ENCODE data around the gene HOXC12. TPM values are rescaled to one million over a fixed set of nuclear protein-coding genes. Genes with fewer than 3 reads are reported as not detected.

The HOXC12 gene
- total RNA-seq, 1 donor from 2014 or later, result not detected

DNA sequence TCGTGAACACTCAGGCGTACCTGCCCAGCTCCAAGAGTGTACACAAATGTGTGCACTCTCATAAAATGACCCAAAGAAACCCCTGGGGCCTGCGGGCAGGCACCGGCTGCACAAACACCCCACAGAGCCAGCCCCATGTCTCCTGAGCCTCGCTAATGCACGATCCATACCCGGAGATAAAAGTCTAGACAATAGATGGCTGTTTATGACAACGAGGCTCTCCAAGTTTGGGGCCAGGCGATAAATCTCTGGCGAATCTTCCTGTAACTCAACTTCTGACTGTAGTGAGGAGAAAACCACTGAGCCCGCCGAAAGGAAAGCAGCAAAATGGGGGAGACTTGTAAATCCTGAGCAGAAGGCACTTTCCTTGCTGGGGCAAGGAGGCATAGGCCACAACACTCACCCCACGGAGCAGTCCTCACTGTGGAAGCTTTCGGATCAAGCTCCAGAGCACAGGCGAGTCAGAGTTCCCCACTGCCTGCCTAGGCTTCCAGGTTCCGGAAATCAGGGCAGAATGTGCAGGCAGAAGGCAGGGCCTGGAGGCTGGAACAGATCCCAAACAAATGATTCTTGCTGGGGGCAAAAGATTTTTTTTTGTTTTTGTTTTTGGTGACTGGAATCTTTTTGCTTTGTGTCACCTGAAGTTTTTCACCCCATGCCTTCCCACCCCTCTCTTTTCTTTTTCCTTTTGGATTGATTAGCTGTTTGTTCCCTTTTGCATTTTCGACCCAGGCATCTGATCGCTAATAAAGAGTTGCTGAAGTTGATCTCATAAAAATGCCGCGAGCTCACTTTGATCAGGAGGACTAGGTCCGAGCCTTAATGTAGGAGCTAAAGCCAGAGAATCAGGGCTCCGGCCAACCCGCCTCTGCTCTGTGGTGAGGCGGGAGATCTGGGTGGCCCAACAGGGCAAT lies 13.8 kb downstream of the HOXC12 start:
- Histone ChIP-seq H3K36me3 (ENCODE audit: insufficient read depth, low read length) (no peaks in the 10 kb centered on the region), H3K9ac (ENCODE audit: low read length) (no peak overlapping the region), H3K27me3 (ENCODE audit: insufficient read depth, low read length) (peaks cover 99% of the 10 kb centered on the region), H4K20me1 (ENCODE audit: insufficient read depth, low read length) (no peaks in the 10 kb centered on the region), H2AFZ (ENCODE audit: low read depth, low read length) (no peak overlapping the region), H3K4me1 (ENCODE audit: insufficient read depth, low read length) (no peaks in the 10 kb centered on the region), H3K4me3 (ENCODE audit: insufficient read depth, low read depth, low read length) (no peak overlapping the region), H3K9me3 (ENCODE audit: insufficient read depth, low read depth, low read length) (peaks cover 5% of the 10 kb centered on the region), H3K4me2 (ENCODE audit: low read length) (no peak overlapping the region), H3K27ac (ENCODE audit: low read depth, low read length) (no peak overlapping the region), H3K79me2 (ENCODE audit: insufficient read depth, low read length) (no peaks in the 10 kb centered on the region)
- FAIRE-seq (no peak), DNase-seq (ENCODE audit: low read depth) (no peak)
- Mint-ChIP-seq H3K27me3 (ENCODE audit: low read depth, unreplicated experiment) (peaks cover 99% of the 10 kb centered on the region), H3K4me3 (ENCODE audit: unreplicated experiment) (no peak overlapping the region), H3K27ac (ENCODE audit: unreplicated experiment) (no peak overlapping the region), H3K9me3 (ENCODE audit: unreplicated experiment) (peaks cover 36% of the 10 kb centered on the region), H3K4me1 (ENCODE audit: low read depth, unreplicated experiment) (no peaks in the 10 kb centered on the region), H3K36me3 (ENCODE audit: low read depth, unreplicated experiment) (no peaks in the 10 kb centered on the region)
- TF ChIP-seq EZH2 (IDR thresholded peaks at IDR 0.05; ENCODE audit: insufficient read depth, low read length) (no peak), CTCF (IDR thresholded peaks at IDR 0.05; ENCODE audit: insufficient read depth, low read depth, low read length) (no peak)

- FAIRE-seq (no peak), DNase-seq (ENCODE audit: low read depth) (no peak)
- peaks cover 99% of the 10 kb centered on the region for H3K27me3 ChIP-seq (ENCODE audit: insufficient read depth, low read length)
- H3K9ac ChIP-seq (ENCODE audit: low read length), result no peak overlapping the region
- Mint-ChIP-seq H3K27ac (ENCODE audit: unreplicated experiment) (no peak overlapping the region), H3K27me3 (ENCODE audit: low read depth, unreplicated experiment) (peaks cover 90% of the 10 kb centered on the region), H3K9me3 (ENCODE audit: unreplicated experiment) (peaks cover 29% of the 10 kb centered on the region), H3K4me1 (ENCODE audit: low read depth, unreplicated experiment) (no peaks in the 10 kb centered on the region), H3K4me3 (ENCODE audit: unreplicated experiment) (no peak overlapping the region), H3K36me3 (ENCODE audit: low read depth, unreplicated experiment) (no peaks in the 10 kb centered on the region)
- peaks cover 5% of the 10 kb centered on the region for H3K9me3 ChIP-seq (ENCODE audit: insufficient read depth, low read depth, low read length)
- H4K20me1 ChIP-seq (ENCODE audit: insufficient read depth, low read length), result no peaks in the 10 kb centered on the region
- no peaks in the 10 kb centered on the region for H3K4me1 ChIP-seq (ENCODE audit: insufficient read depth, low read length)
- H3K36me3 ChIP-seq (ENCODE audit: insufficient read depth, low read length), result no peaks in the 10 kb centered on the region
- no peaks in the 10 kb centered on the region for H3K79me2 ChIP-seq (ENCODE audit: insufficient read depth, low read length)
- H3K4me3 ChIP-seq (ENCODE audit: insufficient read depth, low read depth, low read length), result no peak overlapping the region
- H3K27ac ChIP-seq (ENCODE audit: low read depth, low read length), result no peak overlapping the region
- H3K4me2 ChIP-seq (ENCODE audit: low read length), result no peak overlapping the region
- TF ChIP-seq CTCF (IDR thresholded peaks at IDR 0.05; ENCODE audit: insufficient read depth, low read depth, low read length), result no peak
- TF ChIP-seq EZH2 (IDR thresholded peaks at IDR 0.05; ENCODE audit: insufficient read depth, low read length), result no peak
- no peak overlapping the region for H2AFZ ChIP-seq (ENCODE audit: low read depth, low read length)
Observed at GRCh38 chr12:53969588-53970259, 15.0 kb downstream of the HOXC12 start.

Data from astrocyte (in vitro differentiated cells and primary cell).